GM21737 (cell line): ENCODE data around the gene SLC30A1.
"Not testable (repeated sequence)": the region's sequence is repeated elsewhere in the genome, so short reads cannot be mapped to it uniquely, and the experiment has no call there.

ENCODE experiments used
- ATAC-seq: cut with Tn5 transposase; IDR thresholded peaks from one replicate; pipeline ENCODE4 v1.9.1; 2021; ENCODE audit warnings: mild to moderate bottlenecking, moderate library complexity; ENCODE audit not compliant: unreplicated experiment

The SLC30A1 gene

DNA sequence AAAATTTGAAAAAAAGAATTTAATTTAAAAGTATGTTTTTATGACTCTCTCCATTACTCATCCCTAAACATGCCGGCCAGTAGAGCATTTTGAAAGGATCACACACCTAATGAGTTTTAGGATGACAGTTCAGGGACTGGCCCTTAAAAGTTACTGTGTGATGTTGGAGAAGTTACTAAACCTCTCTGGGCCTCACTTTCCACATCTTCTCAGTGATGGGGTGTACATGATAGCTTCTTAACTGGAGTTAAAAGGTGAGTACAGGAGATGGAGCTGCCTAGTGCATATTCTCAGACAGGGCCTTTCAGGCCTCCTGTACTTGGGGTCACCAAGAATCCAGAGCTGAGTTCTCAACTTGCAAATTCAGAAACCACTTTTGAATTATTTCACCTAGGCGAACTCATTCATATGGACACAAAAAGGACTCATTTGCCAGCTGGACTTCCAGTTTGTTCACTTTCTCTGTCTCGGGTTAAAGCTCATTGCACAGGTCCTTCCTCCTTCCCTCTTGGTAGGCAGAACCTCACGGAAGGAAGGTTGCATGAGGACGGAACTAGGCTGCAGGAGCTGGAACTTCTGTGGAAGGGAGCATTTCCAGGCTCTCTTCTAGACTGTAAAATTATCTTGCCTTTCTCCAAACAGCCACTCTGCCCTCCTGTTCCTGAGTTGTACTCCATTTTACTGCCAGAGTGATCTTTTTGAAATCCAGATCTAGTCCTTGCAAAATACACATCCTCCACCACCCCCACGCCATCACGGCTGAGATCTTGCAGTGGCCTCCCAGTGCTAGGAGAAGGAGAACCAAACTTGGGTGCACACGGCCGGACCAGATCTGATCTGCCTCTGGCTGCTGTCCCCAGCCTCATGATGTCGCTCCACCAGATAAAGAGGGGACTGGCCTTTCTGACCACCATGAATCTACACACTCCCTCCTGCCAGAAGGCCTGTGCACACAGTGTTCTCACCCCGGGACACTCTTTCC is 4.3 kb upstream of the SLC30A1 start:
- no peak for ATAC-seq

DNA sequence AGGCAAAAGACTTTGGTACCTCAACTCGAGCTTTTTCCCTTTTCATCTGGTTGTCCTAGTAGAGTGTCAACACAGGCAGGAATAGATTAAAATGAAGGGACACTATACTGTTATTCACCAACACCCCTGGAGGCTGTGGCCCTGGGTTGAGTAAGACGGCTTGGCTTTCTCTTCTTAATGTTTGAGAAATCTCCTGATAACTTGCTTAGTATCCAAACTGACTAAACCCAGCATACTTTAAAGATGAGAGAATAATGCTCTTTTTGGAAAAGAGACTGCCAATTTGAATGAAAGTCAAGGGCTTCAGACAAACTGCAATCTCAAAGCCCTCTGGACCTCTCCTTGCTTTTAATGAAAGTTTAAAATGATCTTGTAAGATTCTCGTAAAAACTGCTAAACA is 2.6 kb upstream of the SLC30A1 start:
- ATAC-seq: no peak

DNA sequence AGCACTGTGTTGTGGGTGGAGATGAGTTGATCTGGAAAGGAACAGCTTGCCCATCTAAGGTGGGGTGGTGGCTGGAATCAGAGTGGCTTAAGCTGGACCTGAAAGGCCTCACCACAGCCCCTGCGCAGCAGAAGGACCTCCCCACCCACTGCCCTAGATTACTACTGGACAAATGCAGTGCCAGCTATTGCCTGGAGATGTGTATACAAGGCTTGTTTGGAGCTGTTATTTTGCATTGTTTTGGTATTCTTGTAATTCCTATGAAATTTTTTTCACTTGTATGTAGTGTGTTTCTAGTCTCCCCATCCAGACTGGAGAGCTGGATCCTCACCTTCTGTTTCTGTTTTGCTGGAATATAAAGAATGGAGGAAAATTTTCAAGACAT is 1.3 kb upstream of the SLC30A1 start:
- no peak for ATAC-seq

DNA sequence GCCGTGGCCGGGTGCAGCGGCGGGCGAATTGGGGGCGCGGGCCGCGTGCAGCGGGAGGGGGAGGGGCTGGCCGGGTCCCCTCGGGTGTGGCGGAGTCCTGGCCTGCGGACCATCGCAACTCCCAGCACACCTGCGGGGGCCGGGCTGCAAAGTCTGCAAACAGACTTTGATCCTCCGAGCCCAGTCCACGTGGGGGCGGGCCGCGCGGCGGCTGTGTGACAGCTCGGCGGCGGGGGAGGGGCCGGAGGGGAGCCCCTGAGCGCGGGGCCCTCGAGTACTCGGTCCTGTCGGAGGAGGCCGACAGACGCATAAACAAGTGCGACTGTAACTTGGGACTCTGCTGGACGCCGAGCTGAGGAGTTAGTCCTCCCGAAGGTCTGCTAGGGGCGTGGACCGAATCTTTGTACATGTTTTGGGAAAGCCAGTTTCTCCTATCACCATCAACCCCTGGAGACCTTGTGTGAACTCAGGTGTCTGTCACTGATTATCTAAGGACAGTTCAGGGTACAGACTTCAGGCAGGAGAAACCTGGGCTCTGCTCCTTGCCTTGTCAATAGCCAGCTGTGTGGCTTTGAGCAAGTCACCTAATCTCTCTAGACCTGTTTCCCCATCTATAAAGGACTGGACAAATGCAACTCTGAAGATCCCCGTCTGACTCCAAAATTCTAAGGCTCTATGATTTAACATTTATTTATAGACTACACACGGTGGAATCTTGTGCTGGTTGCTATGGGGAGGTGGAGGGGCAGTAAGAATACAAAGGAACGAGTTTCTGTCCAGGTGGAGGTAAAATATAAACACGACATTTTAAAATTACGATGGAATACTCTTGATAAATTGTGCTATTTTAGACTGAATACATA is 710 bp upstream of the SLC30A1 start:
- peak; percentile 47 for ATAC-seq

DNA sequence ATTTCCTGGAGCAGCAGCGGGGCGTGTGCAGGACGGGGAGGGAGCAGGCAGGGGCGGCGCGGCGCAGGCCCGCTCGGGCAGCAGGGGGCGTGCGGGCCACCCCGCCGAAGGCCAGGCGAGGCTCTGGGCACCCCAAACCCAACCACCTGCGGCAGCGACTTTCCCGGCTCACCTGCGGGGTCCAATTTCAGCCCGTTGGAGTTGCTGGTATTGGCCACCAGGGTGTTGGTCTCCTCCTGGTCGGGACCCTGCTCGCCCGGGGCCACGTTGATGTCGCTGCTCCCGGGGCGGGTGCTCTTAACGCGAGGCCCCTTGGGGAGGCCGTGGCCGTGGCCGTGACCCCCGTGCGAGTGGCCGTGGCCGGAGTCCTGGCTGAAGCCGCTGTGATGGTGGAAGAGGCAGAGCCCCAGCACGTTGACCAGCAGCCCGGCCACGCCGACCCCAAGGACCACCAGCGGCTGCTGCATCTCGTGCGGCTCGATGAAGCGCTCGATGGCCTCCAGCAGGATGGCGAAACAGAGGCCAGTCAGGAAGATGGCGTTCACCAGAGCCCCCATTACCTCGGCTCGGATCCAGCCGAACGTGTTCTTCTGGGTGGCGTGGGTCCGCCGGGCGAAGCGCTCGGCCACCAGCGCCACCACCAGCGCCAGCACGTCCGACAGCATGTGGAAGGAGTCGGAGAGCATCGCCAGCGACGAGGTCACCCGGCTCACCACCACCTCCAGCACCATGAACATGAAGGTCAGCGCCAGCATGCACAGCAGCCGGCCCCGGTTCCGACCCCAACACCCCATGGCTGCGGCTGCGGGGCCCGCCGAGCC is 932 bp downstream of the SLC30A1 start:
- peak; percentile 37 for ATAC-seq

DNA sequence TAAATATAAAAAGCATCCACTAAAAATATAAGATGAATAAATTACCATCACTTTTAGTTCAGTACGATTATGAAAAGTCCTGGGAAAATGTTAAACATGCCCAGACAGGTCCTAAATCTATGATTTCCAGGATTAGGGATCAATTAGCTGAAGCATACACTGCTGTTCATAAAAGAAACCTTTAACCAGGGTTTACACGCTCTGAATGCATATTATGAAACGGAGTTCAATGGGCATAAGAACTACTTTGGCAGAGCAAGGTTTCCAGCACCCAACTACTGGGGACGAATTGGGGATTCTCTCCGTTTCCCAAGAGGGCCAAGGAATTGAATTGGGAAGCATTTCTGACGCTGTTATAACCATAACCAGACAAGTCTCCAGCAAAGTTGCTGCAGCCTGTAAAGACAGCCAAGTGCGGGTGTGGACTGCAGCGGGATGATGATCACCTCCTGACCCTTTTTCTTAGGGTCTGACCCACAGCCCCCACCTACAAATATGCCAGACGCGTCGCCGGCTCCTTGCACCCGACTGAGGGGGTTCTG is 1.6 kb downstream of the SLC30A1 start:
- ATAC-seq: no peak

DNA sequence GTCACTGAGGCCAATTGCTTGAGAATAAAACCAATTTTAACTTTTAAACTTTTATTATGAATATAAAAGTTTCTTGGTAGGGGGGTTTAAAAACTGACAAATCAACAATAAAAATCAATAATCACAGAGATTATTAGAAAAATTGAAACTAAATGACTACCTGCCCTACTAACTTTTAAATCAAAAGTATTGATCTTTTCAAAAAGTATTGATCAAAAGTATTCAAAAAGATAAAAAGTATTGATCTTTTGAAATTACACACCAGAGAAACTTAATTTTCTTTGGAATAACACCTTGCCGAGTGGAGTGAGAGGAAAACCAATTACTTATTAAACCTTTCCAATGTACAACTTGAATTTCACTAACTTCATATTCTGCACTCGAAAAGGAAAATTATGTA is 2.2 kb downstream of the SLC30A1 start:
- ATAC-seq: no peak

DNA sequence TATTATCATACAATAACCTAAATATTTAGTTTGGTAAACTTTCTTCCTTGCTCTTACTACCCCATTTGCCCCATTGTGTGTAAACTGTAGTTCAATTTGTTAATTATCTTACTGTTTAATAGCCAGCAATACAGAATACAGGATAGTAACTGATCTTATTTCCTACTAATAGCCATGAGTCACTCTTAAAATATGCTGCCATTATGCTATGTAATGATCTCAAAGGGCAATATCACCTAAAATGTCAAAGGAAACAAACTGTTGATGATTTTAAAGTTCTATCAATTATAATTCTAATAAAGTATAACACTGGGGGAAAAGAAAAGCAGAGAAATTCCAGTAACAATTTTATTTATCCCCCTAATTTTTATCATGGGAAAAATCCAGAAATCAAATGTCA is 4.3 kb downstream of the SLC30A1 start:
- ATAC-seq: no peak

DNA sequence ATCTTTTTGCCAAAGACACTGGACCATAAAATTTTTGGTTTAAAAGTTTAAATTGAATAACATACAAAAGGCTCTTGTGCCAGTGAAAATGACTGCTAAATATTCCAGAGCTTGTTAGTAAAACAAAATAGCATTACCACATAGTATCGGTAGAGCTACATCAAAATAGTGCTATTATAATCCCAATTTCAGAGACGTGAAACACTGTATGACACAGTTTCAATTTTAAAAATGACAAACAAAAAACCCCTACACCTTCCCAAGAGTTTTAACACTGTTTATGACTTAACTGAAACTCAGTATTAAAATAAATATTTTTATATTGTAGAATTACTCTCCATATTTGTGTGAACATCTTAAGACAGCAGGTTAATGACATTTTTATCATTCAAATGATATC is 7.0 kb downstream of the SLC30A1 start:
- ATAC-seq: no peak

DNA sequence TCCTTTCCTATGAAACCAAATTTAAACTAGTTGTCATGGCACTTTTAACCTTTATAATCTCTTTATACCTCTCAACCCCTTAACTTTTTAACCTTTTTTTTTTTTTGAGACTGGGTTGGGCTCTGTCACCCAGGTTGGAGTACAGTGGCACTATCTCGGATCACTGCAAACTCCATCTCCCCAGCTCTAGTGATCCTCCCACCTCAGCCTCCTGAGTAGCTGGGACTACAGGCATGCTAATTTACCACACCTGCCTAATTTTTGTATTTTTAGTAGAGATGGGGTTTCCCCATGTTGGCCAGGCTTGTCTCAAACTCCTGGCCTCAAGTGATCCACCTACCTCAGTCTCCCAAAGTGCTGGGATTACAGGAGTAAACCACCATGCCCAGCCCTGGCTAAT is 8.6 kb downstream of the SLC30A1 start:
- ATAC-seq: not testable (repeated sequence)

DNA sequence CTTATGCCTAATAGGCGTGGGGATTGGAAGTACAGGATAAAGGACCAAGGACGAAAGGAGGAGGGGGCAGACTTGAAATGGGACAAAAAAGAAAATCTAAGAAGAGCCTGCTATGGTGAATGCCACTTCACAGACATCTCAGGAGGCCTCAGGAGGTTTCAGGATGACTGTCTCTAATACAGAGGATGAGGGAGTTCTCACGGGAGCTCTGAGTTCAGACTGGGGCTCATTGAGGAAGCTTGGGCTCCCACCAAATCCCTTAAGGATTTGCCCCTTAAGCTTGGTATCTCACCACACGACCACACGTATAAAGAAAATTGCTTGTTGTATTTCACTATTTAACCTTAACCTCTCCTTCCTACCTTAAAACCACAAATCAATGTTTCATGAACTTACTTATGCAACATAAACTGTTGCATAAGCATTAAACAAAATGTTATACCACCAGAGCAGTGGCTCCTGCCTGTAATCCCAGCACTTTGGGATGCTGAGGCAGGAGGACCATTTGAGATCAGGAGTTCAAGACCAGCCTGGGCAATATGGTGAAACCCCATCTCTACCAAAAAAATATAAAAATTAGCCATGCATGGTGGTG is 12.4 kb downstream of the SLC30A1 start:
- peak; percentile 84 for ATAC-seq

DNA sequence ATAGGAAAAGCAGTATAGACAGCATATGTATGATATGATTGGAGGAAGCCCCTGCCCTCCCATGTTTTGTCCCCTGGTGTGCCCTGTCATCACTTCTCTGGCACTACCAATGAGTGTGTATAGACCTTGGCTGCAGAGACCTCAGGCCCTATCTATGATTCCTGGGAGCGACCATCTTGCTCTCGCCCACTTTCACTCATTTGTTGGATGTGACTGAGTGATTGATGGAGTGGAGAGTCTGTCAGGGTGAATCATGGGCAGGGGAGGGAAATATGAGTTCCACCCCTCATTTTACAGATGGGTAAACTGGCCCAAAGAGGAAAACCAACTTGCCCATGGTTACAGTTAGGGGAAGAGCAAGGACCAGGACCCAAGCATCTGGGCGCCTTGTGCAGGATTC is 14.9 kb downstream of the SLC30A1 start:
- ATAC-seq: no peak

DNA sequence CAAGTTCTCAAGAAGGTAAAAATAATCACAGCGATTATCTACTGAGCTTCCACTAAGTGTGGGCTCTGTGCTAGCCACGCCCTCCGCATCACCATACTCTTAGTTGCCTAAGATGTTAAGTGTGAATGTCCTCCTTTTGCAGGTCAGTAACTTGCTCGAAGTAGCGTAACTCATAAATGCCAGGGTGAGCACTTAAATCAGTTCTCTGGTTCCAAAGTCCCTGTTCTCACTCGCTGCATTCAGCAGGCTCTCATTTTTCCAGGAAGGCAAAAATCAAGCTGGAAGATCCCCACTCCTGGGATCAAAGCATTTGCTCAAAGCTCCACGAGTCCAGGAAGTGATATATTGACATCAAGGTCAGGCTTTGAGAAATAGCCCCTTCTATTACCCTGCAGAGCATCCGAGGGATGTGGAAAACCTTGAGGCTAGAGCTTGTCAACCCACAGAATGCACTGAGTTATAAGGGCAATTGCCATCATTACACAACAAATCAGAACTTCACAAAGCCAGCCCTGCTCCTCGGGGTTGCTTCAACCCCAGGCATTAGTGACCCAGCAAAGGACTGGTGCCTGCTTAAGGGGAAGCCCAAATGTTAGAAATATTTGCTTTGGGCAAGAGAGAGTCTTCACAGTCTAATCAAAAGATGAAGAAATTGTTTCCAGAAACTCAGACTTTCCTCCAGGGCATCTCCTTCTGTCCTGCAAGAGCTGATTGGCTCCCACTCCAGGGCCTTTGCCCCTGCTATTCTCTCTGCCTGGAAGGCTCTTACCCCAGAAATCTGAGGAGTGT is 19.5 kb downstream of the SLC30A1 start:
- ATAC-seq: no peak

DNA sequence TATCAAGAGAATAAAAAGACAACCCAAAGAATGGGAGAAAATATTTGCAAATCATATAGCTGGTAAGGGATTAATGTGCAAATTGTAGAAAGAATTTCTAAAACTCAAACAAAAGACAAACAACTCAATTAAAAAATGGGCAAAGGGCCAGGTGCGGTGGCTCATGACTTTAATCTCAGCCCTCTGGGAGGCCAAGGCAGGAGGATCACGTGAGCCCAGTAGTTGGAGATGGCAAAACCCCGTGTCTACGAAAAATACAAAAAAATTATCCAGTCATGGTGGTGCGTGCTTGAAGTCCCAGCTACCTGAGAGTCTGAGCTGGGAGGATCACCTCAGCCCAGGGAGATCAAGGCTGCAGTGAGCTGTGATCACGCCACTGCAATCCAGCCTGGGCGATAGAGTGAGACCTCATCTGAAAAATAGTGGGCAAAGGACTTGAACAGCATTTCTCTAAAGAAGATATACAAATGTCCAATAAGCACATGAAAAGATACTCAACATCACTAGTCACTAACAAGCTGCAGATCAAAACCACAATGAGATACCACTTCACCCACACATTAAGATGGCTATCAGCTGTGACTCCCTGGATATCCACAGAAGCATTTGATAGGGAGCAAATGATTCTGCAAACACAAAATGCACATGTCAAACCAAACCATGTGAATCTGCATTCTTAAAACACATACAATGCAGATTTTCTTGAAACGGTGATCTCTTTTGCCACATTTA is 20.9 kb downstream of the SLC30A1 start:
- ATAC-seq: no peak

DNA sequence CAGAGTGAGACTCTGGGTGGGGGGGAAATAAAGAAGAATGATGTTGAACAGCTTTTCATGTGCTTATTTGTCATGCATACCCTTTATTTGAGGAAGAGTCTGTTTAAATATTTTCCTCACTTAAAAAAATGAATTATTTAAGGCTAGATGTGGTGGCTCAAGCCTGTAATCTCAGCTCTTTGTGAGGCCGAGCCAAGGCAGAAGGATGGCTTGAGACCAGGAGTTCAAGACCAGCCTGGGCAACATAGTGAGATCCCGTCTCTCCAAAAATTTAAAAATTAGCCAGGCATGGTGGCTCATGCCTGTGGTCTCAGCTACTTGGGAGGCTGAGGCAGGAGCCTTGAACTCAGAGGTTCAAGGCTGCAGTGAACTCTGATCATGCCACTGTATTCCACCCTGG is 25.4 kb downstream of the SLC30A1 start:
- no peak for ATAC-seq

DNA sequence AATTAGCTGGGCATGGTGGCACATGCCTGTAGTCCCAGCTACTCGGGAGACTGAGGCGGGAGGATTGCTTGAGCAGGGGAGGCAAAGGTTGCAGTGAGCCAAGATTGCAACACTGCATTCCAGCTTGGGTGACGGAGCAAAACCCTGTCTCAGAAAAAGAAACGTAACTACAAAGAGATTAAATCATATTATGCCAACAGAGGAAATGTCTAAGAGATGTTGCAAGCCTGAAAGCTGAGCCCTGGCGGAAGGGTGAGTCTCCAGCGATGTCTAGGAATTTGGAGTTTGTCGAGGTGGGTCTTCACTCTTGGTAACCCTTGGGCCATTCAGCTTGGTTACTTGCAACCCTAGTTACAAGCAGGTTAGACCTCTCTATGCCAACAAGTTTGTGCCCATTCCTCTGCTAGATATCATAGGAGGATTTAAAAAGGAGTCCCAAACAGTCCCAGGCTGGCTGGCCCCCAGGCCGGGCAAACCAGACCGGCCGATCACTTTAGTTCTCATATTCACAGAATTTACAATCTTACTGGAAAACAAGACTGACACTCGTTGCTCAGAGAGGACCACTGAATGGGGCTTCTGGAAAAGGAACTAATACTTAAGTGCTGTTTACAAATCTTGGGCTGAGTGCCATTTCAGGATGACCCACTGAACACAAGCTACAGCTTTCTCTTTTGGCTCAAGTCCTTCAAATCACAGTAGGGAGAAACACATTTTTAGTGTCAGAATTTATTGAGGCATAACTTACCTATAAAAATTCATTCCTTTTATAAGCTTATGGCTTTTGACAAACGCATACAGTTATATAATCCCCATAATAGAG is 27.1 kb downstream of the SLC30A1 start:
- ATAC-seq: no peak

DNA sequence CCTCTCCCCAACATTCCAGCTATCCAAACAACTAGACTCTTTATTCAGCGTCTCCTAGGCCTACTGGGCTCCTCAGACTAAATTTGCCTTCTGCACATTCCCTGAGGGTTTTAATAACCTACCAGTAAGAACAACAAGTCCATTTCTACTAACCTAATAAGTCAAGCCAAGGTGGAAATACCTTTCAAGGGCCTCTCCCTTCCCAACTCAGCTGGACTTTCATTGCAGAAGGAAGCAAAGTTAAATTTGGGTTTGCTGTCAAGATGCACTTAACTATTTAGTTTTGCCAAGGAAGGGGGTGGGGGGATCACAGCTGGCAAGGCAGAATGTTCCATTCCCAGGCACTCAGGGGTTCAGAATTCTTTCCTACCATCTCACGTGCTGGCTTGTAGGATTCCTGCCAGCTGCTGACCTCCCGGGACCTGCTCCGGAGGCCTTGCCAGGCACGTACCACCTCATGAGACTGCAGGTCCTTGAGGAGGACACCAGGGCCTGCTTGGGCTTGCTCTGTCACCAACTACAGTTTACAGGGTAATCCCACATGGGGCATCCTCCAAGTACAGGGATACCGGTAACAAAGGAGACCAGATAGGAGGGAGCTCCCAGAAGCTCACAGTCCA is 29.8 kb downstream of the SLC30A1 start:
- ATAC-seq: no peak
